Fibroblast of peridontal ligament (primary cell): ENCODE measurements around the gene HOXC6.

Experiments
- DNase-seq: peaks from one replicate; pipeline ENCODE4 v3.0.0-alpha.2; 2010; ENCODE audit errors: extremely low read depth

The HOXC6 gene

DNA sequence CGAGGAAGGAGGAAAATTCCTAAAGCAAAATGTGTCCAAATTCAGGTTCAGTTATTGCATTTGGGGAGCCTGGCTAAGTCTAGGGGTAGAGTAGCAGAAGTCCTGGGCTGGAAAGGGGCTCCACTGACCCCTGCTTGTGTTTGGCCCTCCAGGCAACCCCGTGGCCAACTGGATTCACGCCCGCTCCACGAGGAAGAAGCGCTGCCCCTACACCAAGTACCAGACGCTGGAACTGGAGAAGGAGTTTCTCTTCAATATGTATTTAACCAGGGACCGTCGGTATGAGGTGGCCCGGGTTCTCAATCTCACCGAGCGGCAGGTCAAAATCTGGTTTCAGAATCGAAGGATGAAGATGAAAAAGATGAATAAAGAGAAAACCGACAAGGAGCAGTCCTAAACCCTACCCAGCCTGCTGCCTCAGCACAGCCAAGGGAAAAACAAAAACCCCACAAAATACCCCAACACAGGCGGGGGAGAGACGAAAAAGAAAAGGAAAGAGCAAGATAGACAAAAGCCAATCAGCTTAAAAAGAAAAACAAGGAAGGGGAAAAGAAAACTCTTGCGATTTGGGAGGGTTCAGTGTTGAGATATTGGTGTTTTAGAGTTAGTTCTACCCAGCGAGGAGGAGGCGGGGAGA lies 25.8 kb upstream of the HOXC6 start:
- DNase-seq, result no peak

DNA sequence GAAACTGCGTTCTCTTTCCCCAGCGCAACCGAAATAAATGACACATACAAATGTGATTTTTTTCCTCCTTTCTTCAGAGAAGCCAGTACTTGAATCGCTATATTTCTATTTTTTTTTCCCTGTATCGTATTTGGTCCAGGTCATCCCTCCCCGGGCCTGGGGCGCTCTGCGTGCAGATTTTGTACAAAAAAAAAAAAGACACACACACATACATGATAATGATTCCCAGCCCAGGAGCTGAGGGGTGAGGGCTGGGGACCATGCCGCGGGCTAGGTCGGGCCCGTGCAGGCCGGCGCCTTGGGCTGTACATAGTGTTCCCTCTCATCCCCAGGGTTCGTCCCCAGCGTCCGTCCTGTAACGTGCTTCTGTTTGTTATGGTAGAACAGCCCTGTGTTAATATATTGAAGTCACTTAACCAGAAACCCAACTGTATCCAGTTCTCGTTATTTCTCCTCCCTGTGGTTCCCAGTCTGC lies 25.3 kb upstream of the HOXC6 start:
- no peak for DNase-seq

DNA sequence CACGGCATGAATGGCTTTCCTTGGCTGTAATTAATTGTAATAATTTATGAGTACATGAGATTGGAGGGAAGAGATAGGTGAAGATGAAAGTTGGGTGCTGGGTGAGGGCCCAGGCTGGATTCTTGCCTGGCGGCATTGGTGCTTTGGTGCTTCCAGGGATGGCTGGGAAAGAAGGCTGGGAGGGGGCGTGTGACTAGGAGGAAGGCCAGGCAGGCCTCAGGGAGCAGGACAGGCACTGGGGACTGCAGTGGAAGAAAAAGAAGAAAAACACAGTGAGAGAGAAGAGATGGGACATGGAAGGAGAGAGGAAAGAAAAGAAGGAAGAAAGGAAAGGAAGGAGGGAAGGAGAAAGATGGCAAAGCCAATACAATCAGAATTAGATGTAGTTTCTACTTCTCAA lies 24.6 kb upstream of the HOXC6 start:
- DNase-seq, result no peak

DNA sequence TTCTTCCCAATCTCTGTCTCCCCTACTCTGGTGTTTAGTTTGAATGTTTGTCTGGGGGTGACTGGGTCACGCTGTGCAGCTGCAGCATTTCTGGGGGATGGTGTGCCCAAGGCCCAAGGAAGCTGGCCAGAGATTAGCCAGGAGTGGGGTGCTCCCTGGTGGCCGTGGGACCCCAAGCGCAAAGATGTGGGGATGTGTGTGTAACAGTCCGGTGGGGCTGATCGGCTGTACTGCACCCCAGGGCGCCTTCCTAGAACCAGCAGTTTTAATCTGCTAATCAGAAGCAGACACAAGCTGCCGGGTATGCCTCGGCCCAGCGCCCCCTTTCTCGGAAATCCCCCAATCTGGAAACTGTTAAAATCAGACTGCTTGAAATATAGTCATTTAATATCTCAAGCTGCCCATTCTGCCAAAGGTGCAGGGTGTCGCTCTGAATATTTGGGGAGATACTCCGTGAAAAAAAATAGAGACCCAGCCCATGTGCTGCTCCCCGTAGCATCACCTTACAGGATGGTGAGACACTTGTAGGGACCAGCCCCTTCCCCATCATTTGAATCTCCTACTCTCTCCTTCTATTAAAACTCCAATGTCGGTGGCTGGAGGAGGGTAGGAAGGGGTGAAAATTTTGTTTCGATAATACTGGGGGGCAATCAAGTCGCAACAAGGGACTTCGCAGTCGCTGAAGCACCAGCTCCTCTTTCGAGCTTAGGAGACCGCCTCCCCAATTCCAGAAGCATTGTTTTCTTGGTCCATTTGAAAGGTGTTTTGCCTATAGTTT lies 24.0 kb upstream of the HOXC6 start:
- no peak for DNase-seq

DNA sequence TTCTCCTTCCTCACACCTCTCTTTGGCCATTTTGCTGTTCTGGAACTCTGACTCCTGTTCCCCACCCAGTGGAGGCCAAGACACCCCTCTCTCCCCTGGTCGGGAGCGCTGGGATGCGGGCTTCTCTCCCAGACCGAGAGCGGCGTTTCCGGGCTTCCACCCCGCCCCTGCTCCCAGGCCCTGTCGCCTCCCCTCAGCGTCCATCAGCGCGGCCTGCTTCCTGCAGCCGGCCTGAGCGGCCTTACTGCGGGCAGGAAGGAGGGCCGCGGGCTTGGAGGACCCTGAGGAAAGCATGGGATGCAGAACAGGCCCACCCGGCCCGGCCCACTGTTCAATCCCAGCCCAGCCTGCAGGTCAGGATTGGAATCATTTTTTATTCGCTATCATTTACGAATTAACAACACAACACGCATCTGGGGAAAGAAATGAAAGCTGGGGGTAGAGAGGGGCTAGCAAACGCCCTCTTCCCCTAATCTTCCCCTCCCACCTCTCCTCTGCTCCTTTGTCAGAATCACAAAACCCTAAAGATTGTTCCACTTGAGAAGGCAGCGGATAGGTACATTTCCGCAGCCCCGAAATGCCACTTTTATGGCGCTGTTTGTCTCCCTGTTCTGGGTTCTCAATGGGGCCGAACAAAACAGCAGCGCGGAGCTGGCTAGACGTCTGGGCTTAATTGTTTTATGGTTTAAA lies 23.3 kb upstream of the HOXC6 start:
- DNase-seq, result no peak

DNA sequence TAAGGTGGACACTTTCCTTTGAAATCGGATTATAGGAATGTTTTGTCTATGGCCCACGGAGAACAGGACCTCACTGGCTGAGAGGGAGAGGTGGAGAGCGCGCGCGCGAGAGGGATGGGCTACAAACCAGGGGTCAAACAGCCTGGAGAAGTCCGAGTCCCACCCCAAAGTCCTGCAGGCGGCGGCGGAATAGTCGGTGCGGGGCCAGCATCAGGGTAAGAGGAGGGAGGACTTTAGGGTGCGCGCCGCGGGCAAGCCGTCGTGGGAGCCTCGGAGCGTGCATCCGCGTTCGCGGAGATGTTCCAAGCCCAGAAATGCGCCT lies 22.7 kb upstream of the HOXC6 start:
- DNase-seq, result no peak

DNA sequence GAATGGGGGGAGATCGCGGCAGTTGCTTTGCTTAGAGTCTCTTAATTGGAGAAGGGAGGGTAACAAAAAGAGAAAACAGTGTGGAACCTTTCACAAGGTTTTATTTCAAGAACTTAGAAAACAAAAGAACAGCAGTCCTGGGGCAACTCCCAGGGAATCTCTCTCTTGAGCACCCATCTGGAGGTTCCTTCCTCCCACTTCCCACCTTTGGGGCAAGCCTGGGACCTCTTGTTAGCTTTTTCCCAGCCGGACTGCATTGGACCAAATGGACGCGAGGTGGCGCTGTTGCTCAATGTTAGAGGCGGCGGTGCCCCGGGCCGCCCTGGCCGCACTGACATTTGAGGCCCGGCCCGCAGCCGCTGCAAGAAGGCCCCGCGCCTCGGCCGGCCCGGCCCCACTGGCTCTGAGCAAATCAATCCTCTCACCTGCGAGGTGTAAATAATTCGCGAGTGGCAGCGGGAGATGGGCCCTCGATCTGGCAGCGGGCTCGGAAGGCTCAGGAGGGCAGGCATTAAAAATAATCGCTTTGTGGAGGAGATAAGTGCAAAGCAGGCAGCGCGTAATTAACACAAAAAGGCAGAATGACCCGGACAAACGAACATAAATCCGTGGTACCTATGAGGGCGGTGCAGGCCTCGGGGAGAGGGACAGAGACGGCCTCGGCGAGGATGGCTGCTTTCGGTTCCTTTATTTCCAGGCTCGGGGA lies 22.2 kb upstream of the HOXC6 start:
- peak; percentile 77 for DNase-seq

DNA sequence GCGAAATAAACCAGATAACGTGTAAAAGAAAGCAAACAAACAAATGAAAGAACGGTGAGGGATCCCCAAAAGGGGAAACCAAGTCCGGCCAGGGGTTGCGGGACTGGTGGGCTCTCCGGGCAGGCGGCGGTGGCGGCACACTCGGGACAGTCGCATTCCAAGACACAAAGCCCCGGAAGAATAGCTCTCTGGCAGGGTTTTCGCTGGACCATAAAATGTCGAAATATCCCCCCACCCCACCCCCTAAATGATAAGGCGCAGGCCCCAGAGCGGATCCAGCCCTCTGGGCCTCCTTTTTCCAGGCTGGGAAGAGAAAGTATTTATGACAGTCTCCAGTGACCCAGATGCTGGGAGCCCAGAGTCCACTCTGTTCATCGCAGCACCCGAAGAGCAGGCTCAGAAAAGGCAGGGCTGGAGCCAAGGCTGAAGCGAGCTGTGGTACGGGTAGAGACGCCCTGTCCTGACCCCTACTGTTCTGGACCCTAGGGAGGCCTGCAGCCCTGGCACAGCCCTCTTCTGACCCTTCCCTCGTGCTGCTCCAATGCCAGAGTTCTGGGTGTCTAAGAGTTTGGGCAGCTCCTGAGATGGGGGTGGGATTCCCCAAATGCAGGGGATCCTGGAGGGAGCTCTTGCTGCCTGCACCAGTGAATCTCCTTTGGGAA lies 21.6 kb upstream of the HOXC6 start:
- no peak for DNase-seq

DNA sequence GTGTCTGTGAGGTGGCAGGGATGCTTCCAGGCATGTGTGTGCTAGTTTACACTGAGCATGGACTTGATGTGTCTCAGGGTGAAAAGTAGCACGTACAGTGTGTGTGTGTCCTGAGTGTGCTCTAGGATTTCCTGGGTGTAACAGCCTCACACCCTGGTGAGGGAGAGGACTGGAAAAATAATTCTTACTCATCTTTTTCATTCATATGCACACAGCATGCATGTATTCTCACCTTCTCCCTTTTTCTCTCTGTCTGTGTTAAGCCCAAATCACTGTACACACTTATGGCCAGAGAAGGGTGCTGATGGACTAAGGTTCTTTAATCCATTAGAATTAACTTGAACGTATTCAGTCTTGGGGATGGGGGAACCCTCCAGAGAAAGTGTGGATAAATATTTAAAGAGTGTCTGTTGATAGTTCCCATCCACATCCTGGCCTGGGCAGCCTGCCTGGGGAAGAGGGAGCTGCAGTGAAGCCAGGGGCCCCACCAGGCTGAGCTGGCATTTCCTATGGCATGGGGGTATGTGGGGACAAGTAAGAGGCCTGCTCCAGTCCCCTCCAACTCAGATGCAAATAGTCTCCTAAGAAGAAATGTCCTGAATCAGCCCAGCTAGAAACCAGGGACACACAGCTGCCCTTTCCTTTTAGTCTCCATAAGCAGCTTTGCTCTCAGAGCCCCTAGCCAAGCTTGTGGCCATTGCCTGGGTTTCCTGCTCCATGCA lies 20.5 kb upstream of the HOXC6 start:
- DNase-seq, result no peak

DNA sequence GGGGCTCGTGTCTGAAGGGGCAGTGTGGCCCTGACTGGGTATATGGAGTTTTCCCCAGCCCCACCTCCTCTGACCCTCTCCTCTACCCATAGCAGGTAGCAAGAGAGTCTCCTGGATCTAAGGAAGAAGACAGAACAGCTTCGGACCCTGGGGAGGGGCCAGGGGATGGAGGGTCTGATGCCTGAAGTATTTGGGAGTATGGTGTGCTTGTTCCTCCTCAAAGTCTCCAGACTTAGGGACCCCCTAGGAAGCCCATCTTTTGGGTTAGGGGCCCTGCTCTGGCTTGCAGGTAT lies 20.0 kb upstream of the HOXC6 start:
- no peak for DNase-seq

DNA sequence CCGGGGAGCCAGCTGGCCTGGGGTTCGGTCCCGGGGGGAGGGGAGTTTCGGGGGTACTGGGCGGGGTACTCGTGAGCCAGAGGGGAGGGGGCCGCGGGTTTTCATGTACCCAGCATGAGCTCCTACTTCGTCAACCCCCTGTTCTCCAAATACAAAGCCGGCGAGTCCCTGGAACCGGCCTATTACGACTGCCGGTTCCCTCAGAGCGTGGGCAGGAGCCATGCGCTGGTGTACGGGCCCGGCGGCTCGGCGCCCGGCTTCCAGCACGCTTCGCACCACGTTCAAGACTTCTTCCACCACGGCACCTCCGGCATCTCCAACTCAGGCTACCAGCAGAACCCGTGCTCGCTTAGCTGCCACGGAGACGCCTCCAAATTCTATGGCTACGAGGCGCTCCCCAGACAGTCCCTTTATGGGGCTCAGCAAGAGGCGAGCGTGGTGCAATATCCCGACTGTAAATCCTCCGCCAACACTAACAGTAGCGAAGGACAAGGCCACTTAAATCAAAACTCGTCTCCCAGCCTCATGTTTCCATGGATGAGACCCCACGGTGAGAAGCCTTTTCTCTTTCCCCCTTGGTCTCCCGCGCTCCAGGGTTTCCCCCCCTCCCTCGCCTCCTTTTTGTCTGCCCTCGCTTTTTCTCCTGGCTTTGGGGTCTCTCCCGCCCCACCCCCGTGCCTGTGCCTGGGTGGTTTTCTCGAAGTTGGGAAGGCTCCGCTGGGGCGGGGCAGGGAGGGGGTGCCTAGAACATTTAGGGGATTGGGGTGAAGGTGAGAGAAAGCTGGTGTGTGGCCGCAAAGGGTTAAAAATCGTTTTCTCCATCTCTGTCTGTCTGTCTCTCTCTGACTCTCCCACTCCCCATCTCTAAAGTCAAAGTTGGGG lies 18.8 kb upstream of the HOXC6 start:
- DNase-seq, result no peak

DNA sequence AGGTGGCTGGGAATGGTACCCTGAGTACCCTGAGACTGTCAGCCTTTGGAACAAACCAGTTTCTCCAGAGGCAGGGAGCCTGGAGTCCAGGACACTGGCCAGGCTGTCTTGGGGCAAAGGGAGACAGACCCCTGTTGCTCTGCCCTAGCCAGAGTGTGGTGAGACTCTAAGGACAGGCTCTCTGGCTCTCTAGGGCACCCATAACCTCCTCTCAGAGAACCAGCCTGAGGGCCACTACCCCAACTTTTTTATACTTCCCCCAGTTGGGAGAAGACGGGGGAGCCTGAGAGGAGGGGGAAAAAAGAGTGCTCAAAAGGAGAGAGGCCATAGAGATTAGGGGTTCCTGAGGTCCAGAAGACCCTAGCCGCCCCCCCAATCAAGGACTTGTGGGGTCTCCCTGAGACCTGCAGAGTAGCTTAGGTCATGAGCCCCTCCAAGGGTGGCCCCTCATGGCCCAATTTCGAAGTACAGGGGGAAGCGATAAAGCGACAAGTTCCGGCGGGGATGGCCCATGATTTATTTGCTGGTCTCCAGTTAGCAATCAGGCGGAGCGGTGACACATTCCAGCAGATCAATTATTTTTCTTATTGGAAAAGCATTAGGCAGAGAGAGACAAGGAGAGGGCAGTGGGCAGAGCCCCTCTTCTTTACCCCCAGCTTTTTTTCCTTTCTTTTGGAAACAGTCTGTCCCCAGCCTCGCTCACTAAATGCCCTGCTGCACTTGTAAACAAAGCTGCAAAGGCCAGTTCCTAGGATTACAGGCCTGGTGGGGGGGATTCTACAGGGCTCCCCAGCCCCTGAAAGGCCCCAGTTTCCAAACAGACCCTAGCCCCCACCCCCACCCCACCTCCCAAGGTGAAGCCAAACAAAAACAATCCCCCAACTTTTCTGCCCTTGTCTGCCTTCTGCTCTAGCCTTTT lies 17.9 kb upstream of the HOXC6 start:
- no peak for DNase-seq

DNA sequence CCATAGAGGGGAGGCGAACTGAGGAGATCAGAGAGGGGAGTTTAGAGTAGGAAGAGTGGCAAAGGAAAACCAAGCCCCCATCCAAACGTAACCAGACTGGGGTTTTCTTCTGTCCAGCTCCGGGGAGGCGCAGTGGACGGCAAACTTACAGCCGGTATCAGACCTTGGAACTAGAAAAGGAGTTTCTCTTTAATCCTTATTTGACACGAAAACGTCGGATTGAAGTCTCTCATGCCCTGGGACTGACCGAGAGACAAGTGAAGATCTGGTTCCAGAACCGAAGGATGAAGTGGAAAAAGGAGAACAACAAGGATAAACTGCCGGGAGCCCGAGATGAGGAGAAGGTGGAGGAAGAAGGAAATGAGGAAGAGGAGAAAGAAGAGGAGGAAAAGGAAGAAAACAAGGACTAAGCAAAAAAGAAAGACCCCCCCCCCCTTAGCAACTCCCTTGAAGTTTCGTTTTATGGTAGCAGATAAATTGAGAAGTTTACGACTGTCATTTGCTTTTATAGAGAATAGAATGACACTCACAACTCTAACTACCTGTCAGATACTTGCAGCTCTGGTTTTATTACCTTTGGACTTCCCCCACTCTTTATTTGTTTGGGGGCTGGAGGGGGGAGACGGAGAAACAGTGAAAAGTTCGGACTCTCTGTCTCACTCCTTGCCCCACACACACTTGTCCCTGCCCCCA lies 17.1 kb upstream of the HOXC6 start:
- DNase-seq, result no peak

DNA sequence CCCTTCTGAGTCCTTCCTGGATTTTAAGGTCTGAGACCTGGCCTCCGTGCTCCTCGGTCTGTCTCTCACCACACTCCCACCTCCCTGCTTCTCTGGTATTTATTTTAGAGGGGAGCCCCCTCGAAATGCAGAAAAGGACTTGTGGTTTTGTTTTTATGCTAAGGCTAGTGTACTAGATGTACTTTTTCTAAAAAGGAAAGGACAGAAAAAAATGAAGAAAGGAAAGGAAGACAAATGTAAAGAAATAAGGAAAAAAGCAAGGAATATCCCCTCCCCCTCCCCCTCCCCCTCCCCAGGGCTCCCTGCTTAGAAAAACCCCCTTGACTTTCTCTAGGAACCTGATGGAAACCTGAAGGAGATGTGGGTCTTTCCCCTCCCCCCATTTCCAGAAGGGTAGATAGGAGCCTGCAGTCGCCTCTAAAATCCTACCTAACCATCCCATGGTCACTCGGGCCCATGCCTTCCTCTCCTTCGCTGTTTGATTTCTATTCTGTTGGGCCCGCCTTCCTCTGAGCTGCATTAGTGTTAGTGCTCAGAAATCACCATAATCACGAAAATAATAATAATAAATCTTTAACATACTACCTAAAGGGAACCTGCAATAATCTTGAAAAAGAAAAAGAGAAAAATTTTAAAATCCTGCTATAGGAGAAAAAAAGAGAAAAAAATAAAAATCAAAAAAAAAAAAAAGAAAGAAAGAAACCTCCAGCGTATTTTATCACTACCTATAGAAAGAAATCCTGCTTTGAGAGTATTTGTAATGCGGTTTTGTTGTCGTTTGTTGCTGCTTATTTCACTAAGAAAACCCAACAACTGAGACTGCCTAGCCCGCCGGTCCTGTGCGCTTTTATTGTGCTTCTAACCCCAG lies 16.3 kb upstream of the HOXC6 start:
- DNase-seq, result no peak

DNA sequence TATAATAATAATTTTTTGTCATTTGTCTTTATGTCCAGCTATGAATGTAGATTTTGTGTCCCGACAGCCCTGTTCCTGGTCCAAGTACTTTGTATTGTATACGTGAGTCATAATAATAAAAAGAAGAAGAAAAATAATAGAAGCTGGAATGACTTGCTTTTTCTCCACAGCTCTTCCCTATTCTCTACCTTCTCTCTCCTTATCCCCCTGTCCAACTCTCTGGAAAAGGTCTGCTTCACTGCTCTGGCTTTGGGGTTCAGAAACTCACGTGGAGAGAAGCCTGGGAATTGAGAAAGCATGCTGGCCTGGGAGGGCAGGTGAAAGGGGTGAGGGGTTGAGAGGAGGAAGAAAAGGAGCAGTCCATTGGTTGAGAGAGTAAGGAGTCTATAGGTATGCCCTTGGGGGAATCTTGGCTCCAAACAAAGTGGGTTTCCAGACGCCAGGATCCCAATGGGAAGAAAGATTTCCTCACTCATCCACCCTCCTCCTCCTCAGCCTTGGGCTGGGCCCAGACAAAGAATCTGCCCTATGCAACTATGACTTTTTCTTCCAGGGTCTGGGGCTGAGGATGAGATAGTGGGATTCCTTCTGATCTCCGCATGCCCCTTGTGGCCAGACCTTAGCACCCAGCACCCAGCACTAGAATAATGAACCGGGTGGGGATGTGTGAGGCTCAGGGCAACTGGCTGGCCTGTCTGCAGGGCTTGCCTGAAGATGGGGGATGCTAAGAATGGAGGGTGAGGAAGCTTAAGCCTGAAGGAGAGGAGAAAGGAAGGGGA lies 15.4 kb upstream of the HOXC6 start:
- no peak for DNase-seq

DNA sequence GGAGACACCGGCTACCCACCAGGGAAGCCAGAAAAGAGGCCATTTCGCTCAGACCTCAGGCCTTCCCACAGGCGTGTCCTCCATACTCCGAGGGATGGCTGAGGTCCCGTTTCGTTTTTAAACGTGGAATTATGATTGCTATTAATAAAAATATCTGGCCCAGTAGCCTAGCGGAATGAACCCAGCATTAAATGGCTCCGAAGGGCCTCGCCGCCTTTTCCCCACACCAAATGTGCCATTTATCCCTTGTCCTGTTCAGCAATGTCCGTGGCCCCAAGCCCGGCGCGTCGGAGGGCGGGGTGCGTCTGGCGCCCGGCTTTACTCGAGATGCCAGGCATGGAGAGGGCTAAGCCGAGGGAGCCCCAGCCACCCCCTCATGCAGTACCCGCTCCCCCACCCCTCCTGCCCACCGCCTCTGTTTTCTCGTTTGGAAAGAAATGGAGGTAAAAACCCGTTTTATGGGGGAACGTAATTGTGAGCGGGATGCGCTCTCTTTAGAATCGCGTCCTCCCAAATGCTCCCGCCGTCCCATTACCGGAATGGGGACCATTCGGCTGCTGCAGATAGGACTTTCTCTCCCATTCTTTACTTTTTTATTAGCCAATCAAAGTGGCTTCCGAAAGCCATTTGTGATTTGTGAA lies 13.7 kb upstream of the HOXC6 start:
- no peak for DNase-seq
